GM12865 (cell line): ENCODE data around the gene ASPSCR1.

ENCODE experiments used
- DNase-seq: peaks from one replicate; pipeline ENCODE4 v3.0.0; 2010; ENCODE audit warnings: low read depth
- H3K4me3 ChIP-seq: 2 replicates; pipeline ENCODE4 v1.5.1; 2011; ENCODE audit warnings: mild to moderate bottlenecking, low read depth, low read length, control low read depth
- TF ChIP-seq, protein P1 (sequence below): IDR thresholded peaks from 2 replicates; pipeline ENCODE4 v1.5.1; 2011; ENCODE audit warnings: low read length, control low read depth, low read depth, inconsistent platforms; ENCODE audit not compliant: insufficient read depth; ENCODE audit errors: missing control alignments

ASPSCR1 gene

DNA sequence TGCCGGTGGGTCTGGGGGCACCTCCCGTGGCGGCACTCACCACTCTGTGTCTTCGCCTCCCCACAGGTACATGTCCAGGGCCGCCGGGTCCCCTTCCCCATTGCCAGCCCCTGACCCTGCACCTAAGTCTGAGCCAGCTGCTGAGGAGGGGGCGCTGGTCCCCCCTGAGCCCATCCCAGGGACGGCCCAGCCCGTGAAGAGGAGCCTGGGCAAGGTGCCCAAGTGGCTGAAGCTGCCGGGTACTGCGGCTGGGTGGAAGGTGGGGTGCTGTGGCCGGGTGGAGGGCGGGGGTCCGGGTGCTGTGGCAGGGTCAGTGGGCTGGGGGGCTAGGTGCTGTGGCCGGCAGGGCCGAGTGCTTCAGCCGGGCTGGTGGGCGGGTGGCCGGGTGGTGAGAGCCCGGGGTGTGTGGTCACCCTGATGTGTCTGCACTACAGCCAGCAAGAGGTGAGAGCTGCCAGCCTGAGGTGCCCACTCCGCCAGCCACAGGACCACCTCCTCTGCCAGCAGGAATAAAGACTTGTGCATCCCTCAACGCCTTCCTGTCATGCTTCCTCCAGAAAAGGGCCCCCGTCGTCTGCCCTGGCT lies 39.5 kb downstream of the ASPSCR1 start:
- TF ChIP-seq, protein P1, sequence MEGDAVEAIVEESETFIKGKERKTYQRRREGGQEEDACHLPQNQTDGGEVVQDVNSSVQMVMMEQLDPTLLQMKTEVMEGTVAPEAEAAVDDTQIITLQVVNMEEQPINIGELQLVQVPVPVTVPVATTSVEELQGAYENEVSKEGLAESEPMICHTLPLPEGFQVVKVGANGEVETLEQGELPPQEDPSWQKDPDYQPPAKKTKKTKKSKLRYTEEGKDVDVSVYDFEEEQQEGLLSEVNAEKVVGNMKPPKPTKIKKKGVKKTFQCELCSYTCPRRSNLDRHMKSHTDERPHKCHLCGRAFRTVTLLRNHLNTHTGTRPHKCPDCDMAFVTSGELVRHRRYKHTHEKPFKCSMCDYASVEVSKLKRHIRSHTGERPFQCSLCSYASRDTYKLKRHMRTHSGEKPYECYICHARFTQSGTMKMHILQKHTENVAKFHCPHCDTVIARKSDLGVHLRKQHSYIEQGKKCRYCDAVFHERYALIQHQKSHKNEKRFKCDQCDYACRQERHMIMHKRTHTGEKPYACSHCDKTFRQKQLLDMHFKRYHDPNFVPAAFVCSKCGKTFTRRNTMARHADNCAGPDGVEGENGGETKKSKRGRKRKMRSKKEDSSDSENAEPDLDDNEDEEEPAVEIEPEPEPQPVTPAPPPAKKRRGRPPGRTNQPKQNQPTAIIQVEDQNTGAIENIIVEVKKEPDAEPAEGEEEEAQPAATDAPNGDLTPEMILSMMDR = no peak

DNA sequence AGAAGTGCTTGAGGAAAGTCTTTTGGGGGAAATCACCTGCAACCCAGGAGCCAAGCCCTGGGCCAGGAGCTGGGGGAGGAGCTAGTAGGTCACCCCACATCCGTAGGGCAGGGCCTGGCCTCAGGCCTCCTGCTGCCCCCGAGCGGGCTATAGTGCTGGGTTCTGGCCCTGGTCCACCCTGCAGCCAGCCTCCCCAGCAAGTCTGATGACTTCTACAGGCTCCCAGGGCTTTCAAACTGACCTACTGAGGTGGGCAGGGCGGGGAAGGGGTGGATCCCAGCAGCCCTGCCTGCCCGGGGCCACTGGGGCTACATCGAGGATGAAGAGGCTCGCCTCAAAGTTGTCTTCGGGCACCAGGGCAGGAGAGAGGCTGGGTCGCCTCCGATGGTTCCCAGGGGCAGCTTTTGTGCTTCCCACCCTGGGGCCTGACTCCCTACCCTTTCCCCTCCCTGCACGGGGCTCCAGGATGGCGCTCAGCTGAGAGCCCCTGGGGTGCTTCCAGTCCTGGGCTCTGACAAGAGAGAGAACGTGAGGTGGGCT lies 40.3 kb downstream of the ASPSCR1 start:
- no peak for DNase-seq
- H3K4me3 ChIP-seq = no peak overlapping the region
- TF ChIP-seq, protein P1 = no peak

More for the DNA sequence above, 39.5 kb downstream of the ASPSCR1 start:
- no peak overlapping the region for H3K4me3 ChIP-seq
- no peak for DNase-seq

DNA sequence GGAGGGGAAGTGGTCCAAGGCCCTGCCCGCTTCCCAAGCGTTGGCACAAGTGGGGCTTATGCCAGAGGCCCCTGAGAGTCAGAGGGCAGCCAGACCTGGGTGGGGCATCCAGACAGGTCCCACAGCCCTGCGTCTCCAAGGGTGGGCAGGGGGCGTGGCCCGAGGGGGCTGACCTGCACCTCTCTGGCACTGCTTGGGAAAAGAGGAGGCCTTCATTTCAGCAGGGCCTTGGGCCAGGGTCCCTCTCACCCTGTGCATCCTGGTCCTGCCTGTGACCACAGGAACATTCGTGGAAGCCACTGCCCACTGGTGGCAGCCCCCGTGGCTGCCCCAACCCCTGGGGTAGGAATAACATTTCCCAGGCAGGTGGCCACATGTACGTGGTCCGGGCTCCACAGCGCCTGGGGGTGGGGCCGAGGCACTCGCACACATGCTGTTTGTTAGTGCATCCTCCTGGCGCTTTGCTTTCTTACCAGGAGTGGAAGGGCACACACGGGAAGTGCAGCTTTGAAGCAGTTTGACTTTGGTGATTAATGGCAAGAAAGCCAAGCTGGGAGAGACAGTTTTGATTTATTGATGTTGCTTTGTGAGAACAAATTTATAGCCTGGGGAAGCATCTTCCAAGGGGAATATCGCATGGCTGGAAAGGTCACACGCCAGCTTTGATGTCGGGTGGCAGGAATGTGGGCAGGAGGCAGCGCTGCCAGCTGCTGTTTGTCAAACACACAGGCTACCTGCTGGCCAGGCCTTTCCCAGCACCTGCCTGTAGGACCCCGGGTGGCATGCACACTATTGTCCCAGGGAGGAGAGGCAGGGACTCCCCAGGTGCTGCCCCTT lies 40.9 kb downstream of the ASPSCR1 start:
- H3K4me3 ChIP-seq = no peak overlapping the region
- TF ChIP-seq, protein P1 = no peak
- no peak for DNase-seq

DNA sequence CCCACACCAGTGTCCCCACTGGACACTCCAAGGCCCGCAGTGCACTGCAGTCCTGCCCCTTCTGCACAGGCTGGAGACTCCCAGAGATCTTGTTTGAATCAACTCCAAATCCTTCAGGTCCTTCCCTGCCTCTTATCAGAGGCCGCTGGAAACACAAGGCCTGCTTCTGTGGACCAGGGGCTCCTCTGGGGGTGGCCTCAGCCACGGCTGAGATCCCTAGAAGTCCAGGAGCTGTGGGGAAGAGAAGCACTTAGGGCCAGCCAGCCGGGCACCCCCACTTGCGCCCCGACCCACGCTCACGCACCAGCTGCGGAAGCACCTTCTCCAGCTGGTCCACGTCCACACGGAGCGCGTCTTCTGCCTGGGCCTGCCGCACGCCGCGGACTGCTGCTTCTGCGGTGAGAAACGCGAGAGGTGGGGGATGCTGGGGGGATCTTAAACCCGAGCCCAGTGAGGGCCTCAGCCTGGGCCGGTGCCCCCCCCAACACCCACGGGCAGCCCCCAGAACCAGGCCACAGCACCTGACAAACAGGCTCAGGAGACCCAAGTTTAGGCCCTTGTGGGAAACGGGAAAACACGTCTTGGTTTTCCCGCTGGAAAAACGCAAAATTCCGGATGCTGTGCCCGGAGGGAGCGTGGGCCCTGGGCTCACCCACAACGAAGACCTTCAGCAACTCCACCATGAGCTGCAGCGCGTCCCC lies 41.7 kb downstream of the ASPSCR1 start:
- H3K4me3 ChIP-seq = no peak overlapping the region
- no peak for DNase-seq
- TF ChIP-seq, protein P1 = no peak

DNA sequence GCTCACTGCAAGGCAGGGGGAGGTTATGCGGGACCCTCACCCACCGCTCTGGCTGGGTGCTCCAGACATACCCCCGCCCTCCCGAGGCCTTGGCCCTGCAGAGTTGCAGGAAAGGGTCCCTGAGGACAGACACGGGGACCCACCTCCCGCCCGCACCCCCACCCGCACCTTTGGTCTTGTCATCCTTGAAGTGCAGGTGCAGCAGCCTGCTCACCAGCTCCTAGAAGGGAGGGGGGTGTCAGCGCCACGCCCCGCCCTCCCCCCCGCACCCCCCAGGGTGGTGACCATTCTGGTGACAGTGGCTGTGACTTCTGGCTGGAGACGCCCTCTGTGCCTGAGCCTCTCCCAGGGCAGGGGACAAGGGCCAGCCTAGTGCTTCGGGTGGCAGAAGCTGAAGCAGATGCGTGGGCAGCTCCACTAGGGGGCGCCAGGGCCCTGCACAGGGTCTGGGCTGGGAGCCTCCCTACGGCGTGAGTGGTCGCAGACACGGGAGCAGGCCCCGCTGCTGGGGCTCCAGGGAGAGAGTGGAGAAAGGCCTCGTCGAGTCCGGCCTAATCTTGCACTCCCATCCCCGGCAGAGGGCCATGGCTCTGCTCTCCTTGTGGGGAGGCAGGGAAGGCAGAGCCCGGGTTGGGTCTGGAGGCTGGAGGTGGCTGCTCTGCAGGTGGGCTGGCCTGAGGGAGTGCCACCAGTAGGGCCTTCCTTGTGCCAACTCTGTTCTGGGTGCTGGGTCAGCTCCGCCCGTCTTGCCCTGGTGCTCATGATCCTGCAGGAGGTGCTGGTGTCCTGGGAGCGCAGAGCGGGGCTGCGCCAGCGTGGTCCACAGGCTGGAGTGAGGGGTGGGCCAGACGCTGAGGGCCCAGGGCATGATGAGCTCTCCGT lies 42.5 kb downstream of the ASPSCR1 start:
- no peak overlapping the region for H3K4me3 ChIP-seq
- TF ChIP-seq, protein P1 = peak; percentile 86
- DNase-seq = peak; percentile 76

DNA sequence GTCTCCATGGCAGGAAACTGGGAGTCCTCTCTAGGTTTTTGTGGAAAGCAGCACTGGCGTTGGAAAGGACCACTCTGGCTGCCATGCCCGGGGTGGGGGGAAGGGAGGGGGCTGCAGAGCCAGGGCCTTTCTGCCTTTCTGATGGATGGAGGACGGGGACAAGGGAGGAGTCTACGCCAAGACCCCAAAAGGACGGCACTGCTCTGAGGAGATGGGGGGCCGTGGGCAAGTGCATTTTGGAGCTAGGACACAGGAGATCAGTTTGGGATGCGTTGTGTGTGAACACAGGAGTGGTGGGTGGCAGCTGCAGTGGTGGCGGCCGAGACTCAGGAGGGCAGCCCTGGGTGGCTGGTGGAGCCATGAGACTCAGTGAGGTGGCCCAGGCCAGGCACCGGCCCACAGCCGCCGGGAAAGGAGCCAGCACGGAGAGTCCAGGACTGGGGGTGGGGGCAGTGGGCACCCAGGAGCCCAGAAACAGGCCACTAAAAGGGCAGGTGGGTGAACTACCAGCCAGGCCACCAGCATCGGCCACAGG lies 43.2 kb downstream of the ASPSCR1 start:
- TF ChIP-seq, protein P1 = no peak
- no peak for DNase-seq
- H3K4me3 ChIP-seq = no peak overlapping the region
